T-helper 2 cell (primary cell): ENCODE data around the gene SLX4IP.

Experiments
- DNase-seq, 5 experiments: peaks; one replicate each; pipeline versions ENCODE4 v3.0.0 to v3.0.0-alpha.2; 2012 to 2022

Gene SLX4IP

GRCh38 chr20:10498200-10498599 is 63.1 kb downstream of the SLX4IP start:
- no peak for DNase-seq

- DNase-seq: peak in 1 of 5 experiments; percentile 69
Measured at GRCh38 chr20:10501402-10501801, 66.3 kb downstream of the SLX4IP start.

DNA sequence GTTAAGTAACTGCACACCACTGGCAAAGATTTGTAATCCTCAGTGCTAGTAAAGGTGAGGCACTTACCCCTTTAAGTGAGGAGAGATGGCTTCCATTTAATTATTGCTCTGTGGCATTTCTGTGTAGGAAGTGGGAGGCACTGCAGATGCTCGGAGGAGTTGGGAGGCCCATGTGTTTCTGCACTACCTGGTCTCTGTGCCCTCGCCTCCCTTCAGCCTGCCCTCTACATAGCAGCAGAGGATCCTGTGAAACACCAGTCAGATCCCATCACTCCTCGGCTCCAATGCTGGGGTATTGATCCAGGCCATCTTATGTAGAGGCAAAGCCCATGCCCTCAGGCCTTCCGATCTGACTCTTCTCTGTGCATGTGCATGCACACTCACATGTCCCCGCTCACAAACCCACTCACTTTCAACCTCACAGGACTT is 67.0 kb downstream of the SLX4IP start:
- peak in 1 of 5 experiments; percentile 80 for DNase-seq

DNA sequence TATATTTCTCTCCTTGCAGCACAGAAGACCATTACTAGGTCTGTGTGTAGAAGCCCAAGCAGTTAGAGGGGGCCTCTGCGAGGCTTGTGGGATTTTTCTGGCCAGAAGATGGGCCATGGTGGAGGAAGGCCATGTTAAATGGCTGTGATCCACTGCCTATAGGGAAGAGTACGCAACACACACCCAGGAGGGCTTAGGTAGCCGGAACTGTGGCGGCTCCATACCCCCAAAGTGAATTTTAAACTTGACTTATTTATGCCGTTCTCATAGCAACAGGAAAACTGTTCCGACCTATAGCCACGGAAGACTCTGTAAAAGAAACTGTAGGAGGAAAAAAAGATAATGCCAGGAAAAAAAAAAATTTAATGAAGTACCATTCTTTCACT is 69.5 kb downstream of the SLX4IP start:
- DNase-seq: no peak

- DNase-seq: no peak
Measured at GRCh38 chr20:10504994-10505730, 70.1 kb downstream of the SLX4IP start.

- no peak for DNase-seq
Measured at GRCh38 chr20:10505827-10506226, 70.7 kb downstream of the SLX4IP start.

GRCh38 chr20:10507052-10507451 is 71.9 kb downstream of the SLX4IP start:
- DNase-seq: no peak

DNA sequence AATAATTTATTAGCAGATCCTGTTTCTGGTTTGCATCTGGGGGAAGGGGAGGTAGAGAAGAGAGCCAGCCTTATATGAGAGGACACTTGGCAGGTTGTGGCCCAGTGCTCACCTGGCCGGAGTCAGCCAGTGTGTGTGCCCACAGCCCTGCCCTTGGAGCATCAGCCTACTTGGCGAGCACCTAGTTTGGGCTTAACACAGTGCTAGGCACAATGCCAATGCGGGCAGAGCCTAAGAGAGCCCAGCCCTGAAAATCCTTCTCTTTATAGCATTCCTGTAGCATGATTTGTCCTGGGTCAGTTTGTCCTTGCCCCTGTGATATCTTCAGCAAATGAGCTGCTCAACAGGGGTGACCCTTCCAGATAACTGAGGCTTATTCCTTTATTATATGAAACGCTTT is 73.0 kb downstream of the SLX4IP start:
- no peak for DNase-seq

- no peak for DNase-seq
Measured at GRCh38 chr20:10508468-10509251, 73.6 kb downstream of the SLX4IP start.

GRCh38 chr20:10509376-10509775 is 74.3 kb downstream of the SLX4IP start:
- DNase-seq: no peak

GRCh38 chr20:10510216-10510615 is 75.1 kb downstream of the SLX4IP start:
- no peak for DNase-seq

DNA sequence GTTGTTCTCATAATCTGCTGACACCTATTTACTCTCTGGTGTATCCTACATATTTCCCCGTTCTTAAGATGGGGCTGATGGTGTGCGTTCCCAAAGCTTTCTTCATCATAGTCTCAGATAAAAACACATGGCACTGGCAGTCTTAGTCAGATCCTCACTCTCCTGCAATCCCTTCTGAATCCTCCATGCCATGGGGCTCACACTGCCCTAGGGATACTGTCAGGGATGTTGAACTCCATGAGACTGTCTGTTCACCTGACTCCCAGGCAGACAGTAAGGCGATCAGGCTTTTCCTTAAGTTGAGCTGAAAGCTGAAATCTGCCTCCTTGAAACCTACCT is 76.0 kb downstream of the SLX4IP start:
- no peak for DNase-seq

- peak in 4 of 5 experiments; percentile 25 to 92 (median 44) for DNase-seq
Measured at GRCh38 chr20:10511509-10512251, 76.6 kb downstream of the SLX4IP start.

DNA sequence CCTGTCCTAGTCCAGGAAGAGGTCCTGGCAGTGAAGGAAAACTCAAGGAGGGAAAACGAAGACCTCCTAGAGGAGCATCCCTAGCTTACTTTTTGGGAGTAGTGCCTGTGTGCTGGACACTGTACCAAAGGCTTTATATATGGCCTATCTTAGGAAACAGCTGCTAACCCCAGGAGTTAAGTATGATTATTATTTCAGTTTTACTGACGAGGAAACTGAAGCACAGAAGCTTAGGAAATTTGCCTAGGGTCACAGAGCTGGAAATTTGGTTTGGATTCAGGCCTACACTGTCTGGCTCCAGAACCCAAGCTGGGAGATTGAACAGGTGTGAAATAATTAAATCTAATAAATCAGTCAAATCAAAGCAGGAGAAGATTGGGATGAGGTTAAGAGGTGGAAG is 78.0 kb downstream of the SLX4IP start:
- no peak for DNase-seq

DNA sequence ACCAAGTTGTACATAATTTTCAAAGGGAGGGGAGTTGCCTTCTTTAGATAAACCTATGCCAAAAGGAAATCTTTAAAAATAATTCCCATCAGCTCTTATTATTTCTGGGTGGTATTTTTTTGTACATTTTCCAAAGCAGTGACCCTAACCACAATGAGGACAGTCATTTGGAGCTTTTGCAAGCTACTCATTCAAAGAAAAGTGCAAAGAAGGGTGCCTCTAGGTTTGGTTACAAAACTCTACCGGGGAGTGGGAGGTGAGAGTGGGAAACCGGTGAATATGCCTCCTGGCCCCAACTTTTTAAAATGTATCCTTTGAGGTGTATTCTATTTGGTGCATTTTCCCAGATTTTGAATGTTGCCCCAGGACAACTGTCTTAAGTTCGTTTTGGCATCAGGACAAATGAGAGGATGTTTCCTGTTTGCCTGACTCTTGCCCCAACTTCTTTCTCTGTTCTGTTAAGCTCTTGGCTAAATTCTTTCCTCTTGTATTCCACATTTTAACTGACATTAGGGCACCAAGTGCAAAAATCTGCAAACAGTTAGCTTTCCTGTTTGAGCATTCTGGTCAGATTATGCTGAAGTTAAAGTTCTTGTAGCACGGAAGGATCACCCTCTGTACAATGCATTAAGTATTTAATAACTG is 78.9 kb downstream of the SLX4IP start:
- DNase-seq: peak in 1 of 5 experiments; percentile 49

DNA sequence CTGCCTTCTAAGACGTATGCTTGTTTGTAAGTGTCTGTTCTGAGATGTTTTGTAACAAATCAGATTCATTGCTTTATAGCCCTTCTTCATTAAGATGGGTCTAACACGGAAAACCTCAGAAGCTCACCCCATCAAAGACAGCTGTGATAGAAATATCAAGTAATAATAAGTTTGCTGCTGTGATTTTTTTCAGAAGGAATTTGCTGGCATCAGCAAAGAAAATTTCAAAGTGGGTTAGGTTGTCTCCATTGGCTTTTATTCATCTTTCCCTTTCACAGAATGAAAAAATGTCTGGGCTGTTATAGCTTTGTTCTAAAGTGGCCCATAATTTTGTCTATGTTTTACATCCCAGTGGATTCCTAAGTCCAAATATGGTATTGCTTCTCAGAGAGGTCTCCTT is 81.4 kb downstream of the SLX4IP start:
- DNase-seq: no peak

GRCh38 chr20:10519361-10520046 is 84.4 kb downstream of the SLX4IP start:
- peak in 1 of 5 experiments; percentile 89 for DNase-seq

GRCh38 chr20:10520528-10520927 is 85.4 kb downstream of the SLX4IP start:
- no peak for DNase-seq

DNA sequence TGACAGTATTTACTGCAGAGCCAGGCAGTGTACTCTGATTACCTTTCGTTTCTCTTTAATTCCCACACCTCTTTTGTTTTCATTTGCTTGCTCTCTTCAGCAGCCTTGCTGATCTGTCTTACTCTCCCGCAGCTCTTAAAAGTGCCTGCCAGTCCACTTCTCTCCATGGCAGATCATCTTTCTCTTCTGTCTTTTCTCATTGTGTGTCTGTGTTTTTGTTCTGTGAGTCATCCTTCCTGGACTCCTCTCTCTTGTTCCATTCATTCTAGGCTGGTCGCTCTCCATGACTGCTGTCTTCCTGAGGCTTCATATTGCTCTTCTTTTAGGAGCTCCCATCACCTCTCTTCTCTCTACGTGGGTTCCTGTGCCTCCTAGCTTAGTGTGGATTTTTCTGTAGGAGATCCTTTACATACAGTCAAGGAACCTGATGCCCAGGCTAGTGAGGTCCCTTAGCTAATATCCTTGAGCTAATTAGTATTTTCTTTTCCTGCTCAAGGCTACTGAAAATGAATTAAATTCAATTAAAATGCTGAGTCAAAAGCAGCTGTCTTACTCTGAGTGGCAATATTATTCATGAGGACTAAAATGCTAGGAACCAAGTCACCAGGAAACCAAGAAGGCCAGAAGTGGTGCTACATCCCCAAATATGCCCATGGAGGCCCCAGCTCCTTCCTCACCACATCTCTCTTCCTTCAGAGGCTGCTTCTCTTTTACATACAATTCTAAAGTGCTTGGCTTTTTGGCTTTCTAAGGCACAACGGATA is 86.1 kb downstream of the SLX4IP start:
- no peak for DNase-seq

DNA sequence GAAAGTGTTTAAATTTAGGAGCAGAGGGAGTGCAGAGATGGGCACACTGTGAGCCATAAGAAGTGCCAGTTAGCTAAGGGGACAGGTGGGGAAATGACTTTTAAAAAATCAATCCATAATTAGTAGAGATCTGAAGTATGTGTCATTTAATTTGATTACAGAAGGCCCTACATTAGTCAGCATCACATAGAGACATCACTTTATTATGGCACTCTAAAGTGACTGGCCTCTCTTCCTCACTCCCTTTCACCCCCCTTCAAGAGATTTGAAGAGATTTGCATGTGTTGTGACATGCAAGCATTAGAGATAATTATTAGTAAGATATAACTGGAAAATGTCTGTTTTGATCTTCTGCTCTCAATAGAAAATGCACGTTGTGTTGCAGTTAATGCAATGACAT is 86.7 kb downstream of the SLX4IP start:
- no peak for DNase-seq

- no peak for DNase-seq
Measured at GRCh38 chr20:10522328-10522727, 87.2 kb downstream of the SLX4IP start.

- no peak for DNase-seq
Measured at GRCh38 chr20:10523443-10523842, 88.3 kb downstream of the SLX4IP start.
